ENCODE measurements around the gene TOX3. TPM values are rescaled to one million over a fixed set of nuclear protein-coding genes. Genes with fewer than 3 reads are reported as not detected.

The TOX3 gene
- total and polyA plus RNA-seq, 4 donors, result 1.3 to 3.5 (median 2.4) TPM

GRCh38 chr16:52568495-52568894, 21.6 kb upstream of the TOX3 start:
- Histone ChIP-seq H3K4me3 (ENCODE audit: low read depth in 1 of 3, low read length in 3 of 3) (no peak overlapping the region), H3K27me3 (ENCODE audit: control insufficient read depth in 4 of 4, insufficient read depth in 4 of 4, low read length in 3 of 4) (no peaks in the 10 kb centered on the region), H3K27ac (ENCODE audit: low read depth in 1 of 2, low read length in 2 of 2) (no peak overlapping the region), H3K9me3 (ENCODE audit: control insufficient read depth in 4 of 4, low read length in 3 of 4) (no peaks in the 10 kb centered on the region), H3K36me3 (ENCODE audit: control insufficient read depth in 4 of 4, insufficient read depth in 3 of 4, low read depth in 1 of 4, low read length in 3 of 4) (no peaks in the 10 kb centered on the region), H3K9ac (ENCODE audit: low read depth in 1 of 2, low read length in 2 of 2) (no peak overlapping the region), H3K4me1 (ENCODE audit: control insufficient read depth in 4 of 4, insufficient read depth in 4 of 4, low read length in 3 of 4) (peaks cover 0 to 13% (median 7%) of the 10 kb centered on the region in 4 donors)
- DNase-seq (ENCODE audit: low spot score), result no peak
- no peak for TF ChIP-seq YY1 (IDR thresholded peaks at IDR 0.05)
- TF ChIP-seq ATF3 (IDR thresholded peaks at IDR 0.05), result no peak
- no peak for TF ChIP-seq GABPA (IDR thresholded peaks at IDR 0.05 in 1 of 2, conservative IDR thresholded peaks at IDR 0.05 in 1 of 2)
- TF ChIP-seq FOXA2 (IDR thresholded peaks at IDR 0.05), result no peak
- no peak for TF ChIP-seq ZBTB33 (IDR thresholded peaks at IDR 0.05)
- no peak for TF ChIP-seq RAD21 (IDR thresholded peaks at IDR 0.05)
- TF ChIP-seq, protein P1, sequence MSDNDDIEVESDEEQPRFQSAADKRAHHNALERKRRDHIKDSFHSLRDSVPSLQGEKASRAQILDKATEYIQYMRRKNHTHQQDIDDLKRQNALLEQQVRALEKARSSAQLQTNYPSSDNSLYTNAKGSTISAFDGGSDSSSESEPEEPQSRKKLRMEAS (IDR thresholded peaks at IDR 0.05), result no peak
- TF ChIP-seq FOXA1 (IDR thresholded peaks at IDR 0.05), result no peak
- no peak for TF ChIP-seq JUND (IDR thresholded peaks at IDR 0.05)
- TF ChIP-seq, protein P2, sequence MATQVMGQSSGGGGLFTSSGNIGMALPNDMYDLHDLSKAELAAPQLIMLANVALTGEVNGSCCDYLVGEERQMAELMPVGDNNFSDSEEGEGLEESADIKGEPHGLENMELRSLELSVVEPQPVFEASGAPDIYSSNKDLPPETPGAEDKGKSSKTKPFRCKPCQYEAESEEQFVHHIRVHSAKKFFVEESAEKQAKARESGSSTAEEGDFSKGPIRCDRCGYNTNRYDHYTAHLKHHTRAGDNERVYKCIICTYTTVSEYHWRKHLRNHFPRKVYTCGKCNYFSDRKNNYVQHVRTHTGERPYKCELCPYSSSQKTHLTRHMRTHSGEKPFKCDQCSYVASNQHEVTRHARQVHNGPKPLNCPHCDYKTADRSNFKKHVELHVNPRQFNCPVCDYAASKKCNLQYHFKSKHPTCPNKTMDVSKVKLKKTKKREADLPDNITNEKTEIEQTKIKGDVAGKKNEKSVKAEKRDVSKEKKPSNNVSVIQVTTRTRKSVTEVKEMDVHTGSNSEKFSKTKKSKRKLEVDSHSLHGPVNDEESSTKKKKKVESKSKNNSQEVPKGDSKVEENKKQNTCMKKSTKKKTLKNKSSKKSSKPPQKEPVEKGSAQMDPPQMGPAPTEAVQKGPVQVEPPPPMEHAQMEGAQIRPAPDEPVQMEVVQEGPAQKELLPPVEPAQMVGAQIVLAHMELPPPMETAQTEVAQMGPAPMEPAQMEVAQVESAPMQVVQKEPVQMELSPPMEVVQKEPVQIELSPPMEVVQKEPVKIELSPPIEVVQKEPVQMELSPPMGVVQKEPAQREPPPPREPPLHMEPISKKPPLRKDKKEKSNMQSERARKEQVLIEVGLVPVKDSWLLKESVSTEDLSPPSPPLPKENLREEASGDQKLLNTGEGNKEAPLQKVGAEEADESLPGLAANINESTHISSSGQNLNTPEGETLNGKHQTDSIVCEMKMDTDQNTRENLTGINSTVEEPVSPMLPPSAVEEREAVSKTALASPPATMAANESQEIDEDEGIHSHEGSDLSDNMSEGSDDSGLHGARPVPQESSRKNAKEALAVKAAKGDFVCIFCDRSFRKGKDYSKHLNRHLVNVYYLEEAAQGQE (IDR thresholded peaks at IDR 0.05), result no peak
- no peak for TF ChIP-seq SP1 (IDR thresholded peaks at IDR 0.05)
- no peak for TF ChIP-seq HNF4A (conservative IDR thresholded peaks at IDR 0.05)
- TF ChIP-seq, protein P3, sequence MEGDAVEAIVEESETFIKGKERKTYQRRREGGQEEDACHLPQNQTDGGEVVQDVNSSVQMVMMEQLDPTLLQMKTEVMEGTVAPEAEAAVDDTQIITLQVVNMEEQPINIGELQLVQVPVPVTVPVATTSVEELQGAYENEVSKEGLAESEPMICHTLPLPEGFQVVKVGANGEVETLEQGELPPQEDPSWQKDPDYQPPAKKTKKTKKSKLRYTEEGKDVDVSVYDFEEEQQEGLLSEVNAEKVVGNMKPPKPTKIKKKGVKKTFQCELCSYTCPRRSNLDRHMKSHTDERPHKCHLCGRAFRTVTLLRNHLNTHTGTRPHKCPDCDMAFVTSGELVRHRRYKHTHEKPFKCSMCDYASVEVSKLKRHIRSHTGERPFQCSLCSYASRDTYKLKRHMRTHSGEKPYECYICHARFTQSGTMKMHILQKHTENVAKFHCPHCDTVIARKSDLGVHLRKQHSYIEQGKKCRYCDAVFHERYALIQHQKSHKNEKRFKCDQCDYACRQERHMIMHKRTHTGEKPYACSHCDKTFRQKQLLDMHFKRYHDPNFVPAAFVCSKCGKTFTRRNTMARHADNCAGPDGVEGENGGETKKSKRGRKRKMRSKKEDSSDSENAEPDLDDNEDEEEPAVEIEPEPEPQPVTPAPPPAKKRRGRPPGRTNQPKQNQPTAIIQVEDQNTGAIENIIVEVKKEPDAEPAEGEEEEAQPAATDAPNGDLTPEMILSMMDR (IDR thresholded peaks at IDR 0.05; ENCODE audit: low read depth, low read length, missing input control), result no peak
- no peak for TF ChIP-seq TAF1 (conservative IDR thresholded peaks at IDR 0.05)
- no peak for TF ChIP-seq NR2F2 (IDR thresholded peaks at IDR 0.05)
- TF ChIP-seq EGR1 (IDR thresholded peaks at IDR 0.05; ENCODE audit: low read depth in 2 of 2), result no peak
- no peak for TF ChIP-seq HNF4G (IDR thresholded peaks at IDR 0.05)
- TF ChIP-seq RXRA (IDR thresholded peaks at IDR 0.05), result no peak
- WGBS, result 95% methylated on average over 1 of the region's 1 CpG

All from liver (tissue), 9 donors.